ENCODE results near the gene PHRF1. TPM values are rescaled to one million over a fixed set of nuclear protein-coding genes. Genes with fewer than 3 reads are reported as not detected.
A peak's percentile ranks its signal among the peaks of the same experiment; 100 is the strongest.

PHRF1 gene
- total RNA-seq, 1 experiment from 2014 or later: 36.5 TPM

- in situ Hi-C loops (cut with HindIII; ENCODE audit: low pct_unique_long_range_greater_than_20kb, low sequenced_read_pairs): no loop called here
- DNase-seq (ENCODE audit: low read depth): peak; percentile 70
These were observed 78.9 kb downstream of the PHRF1 start for GRCh38 chr11:655036-655726.

GRCh38 chr11:656426-656825, 80.2 kb downstream of the PHRF1 start:
- DNase-seq (ENCODE audit: low read depth): no peak
- in situ Hi-C loops (cut with HindIII; ENCODE audit: low pct_unique_long_range_greater_than_20kb, low sequenced_read_pairs): no loop called here

- no peak for DNase-seq (ENCODE audit: low read depth)
- in situ Hi-C loops (cut with HindIII; ENCODE audit: low pct_unique_long_range_greater_than_20kb, low sequenced_read_pairs): no loop called here
These were observed 80.6 kb downstream of the PHRF1 start for GRCh38 chr11:656866-657265.

GRCh38 chr11:657691-658126, 81.4 kb downstream of the PHRF1 start:
- no peak for DNase-seq (ENCODE audit: low read depth)
- in situ Hi-C loops (cut with HindIII; ENCODE audit: low pct_unique_long_range_greater_than_20kb, low sequenced_read_pairs): no loop called here

GRCh38 chr11:659532-660085, 83.3 kb downstream of the PHRF1 start:
- DNase-seq (ENCODE audit: low read depth): no peak
- in situ Hi-C loops (cut with HindIII; ENCODE audit: low pct_unique_long_range_greater_than_20kb, low sequenced_read_pairs): no loop called here

- in situ Hi-C loops (cut with HindIII; ENCODE audit: low pct_unique_long_range_greater_than_20kb, low sequenced_read_pairs): no loop called here
- DNase-seq (ENCODE audit: low read depth): no peak
These were observed 84.0 kb downstream of the PHRF1 start for GRCh38 chr11:660281-660680.

GRCh38 chr11:660681-661444, 84.6 kb downstream of the PHRF1 start:
- DNase-seq (ENCODE audit: low read depth): no peak
- in situ Hi-C loops (cut with HindIII; ENCODE audit: low pct_unique_long_range_greater_than_20kb, low sequenced_read_pairs): no loop called here

Other genes with a start within 250 kb of the PHRF1 start
- 23.9 and 61.5 TPM in 2 replicates for gene B4GALNT4, start 207.0 kb upstream of the PHRF1 start, total RNA-seq (2014; rRNA removed; shearing (Covaris generic); ENCODE audit: low replicate concordance)
- 70.7 and 103 TPM in 2 replicates for gene PKP3, start 182.3 kb upstream of the PHRF1 start, total RNA-seq (2014; rRNA removed; shearing (Covaris generic); ENCODE audit: low replicate concordance)
- 66.9 and 103 TPM in 2 replicates for gene SIGIRR, start 161.5 kb upstream of the PHRF1 start, total RNA-seq (2014; rRNA removed; shearing (Covaris generic); ENCODE audit: low replicate concordance)
- gene ANO9, start 134.5 kb upstream of the PHRF1 start, total RNA-seq (2014; rRNA removed; shearing (Covaris generic); ENCODE audit: low replicate concordance): not detected in 2 replicates
- gene PTDSS2, start 126.2 kb upstream of the PHRF1 start, total RNA-seq (2014; rRNA removed; shearing (Covaris generic); ENCODE audit: low replicate concordance): 36.9 and 50.2 TPM in 2 replicates
- gene RNH1, start 69.2 kb upstream of the PHRF1 start, total RNA-seq (2014; rRNA removed; shearing (Covaris generic); ENCODE audit: low replicate concordance): 271 and 316 TPM in 2 replicates
- 43.8 and 120 TPM in 2 replicates for gene HRAS, start 40.9 kb upstream of the PHRF1 start, total RNA-seq (2014; rRNA removed; shearing (Covaris generic); ENCODE audit: low replicate concordance)
- gene LRRC56, start 38.9 kb upstream of the PHRF1 start, total RNA-seq (2014; rRNA removed; shearing (Covaris generic); ENCODE audit: low replicate concordance): 2.0 and 3.4 TPM in 2 replicates
- gene LMNTD2, start 15.7 kb upstream of the PHRF1 start, total RNA-seq (2014; rRNA removed; shearing (Covaris generic); ENCODE audit: low replicate concordance): 6.7 and 18.4 TPM in 2 replicates
- 107 and 124 TPM in 2 replicates for gene RASSF7, start 15.5 kb upstream of the PHRF1 start, total RNA-seq (2014; rRNA removed; shearing (Covaris generic); ENCODE audit: low replicate concordance)
- gene IRF7, start 39.5 kb downstream of the PHRF1 start, total RNA-seq (2014; rRNA removed; shearing (Covaris generic); ENCODE audit: low replicate concordance): 12.5 and 23.2 TPM in 2 replicates
- not detected in 2 replicates for gene CDHR5, start 48.5 kb downstream of the PHRF1 start, total RNA-seq (2014; rRNA removed; shearing (Covaris generic); ENCODE audit: low replicate concordance)
- gene SCT, start 50.7 kb downstream of the PHRF1 start, total RNA-seq (2014; rRNA removed; shearing (Covaris generic); ENCODE audit: low replicate concordance): not detected in 2 replicates
- gene DRD4, start 60.8 kb downstream of the PHRF1 start, total RNA-seq (2014; rRNA removed; shearing (Covaris generic); ENCODE audit: low replicate concordance): not detected in 2 replicates
- 37.8 and 52.4 TPM in 2 replicates for gene DEAF1, start 118.8 kb downstream of the PHRF1 start, total RNA-seq (2014; rRNA removed; shearing (Covaris generic); ENCODE audit: low replicate concordance)
- 6.3 and 15.6 TPM in 2 replicates for gene TMEM80, start 119.3 kb downstream of the PHRF1 start, total RNA-seq (2014; rRNA removed; shearing (Covaris generic); ENCODE audit: low replicate concordance)
- 264 and 273 TPM in 2 replicates for gene EPS8L2, start 129.8 kb downstream of the PHRF1 start, total RNA-seq (2014; rRNA removed; shearing (Covaris generic); ENCODE audit: low replicate concordance)
- gene TALDO1, start 171.0 kb downstream of the PHRF1 start, total RNA-seq (2014; rRNA removed; shearing (Covaris generic); ENCODE audit: low replicate concordance): 1,239 and 1,416 TPM in 2 replicates
- 27.5 and 45.0 TPM in 2 replicates for gene GATD1, start 201.0 kb downstream of the PHRF1 start, total RNA-seq (2014; rRNA removed; shearing (Covaris generic); ENCODE audit: low replicate concordance)
- not detected in 2 replicates for gene CEND1, start 213.6 kb downstream of the PHRF1 start, total RNA-seq (2014; rRNA removed; shearing (Covaris generic); ENCODE audit: low replicate concordance)
- 12.5 and 13.6 TPM in 2 replicates for gene SLC25A22, start 221.8 kb downstream of the PHRF1 start, total RNA-seq (2014; rRNA removed; shearing (Covaris generic); ENCODE audit: low replicate concordance)
- 16.7 and 36.1 TPM in 2 replicates for gene PIDD1, start 228.8 kb downstream of the PHRF1 start, total RNA-seq (2014; rRNA removed; shearing (Covaris generic); ENCODE audit: low replicate concordance)
- gene RPLP2, start 233.5 kb downstream of the PHRF1 start, total RNA-seq (2014; rRNA removed; shearing (Covaris generic); ENCODE audit: low replicate concordance): 302 and 318 TPM in 2 replicates
- 11.6 and 15.3 TPM in 2 replicates for gene PNPLA2, start 242.4 kb downstream of the PHRF1 start, total RNA-seq (2014; rRNA removed; shearing (Covaris generic); ENCODE audit: low replicate concordance)

All from Caki2 (cell line).